Measurements from ENCODE around the gene RCAN1.

Gene RCAN1

DNA sequence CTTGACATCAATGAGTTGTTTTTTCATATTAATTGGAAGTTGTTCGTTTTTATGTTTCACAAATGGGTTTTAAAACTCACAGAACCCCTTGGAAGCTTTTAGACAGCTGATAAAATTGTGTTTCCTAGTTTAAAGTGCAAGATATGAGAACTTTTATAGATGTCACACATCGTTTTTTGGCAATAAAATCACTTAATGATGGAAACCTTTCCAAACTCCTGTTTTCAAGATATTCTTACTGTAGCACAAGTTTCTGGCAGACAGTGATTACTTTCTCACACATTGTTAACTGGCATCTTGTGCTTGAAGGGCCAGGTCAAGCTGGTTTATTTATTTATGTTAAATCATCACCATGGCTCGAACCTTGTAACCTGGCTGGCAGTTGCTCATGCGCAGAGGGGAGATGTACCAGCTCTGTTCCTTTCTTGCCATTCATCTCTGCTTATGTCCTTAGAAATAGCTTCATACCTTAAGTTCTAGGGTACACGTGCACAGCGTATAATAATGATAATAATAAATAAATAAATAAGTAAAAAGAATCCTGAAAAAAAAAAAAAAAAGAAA is 10.2 kb upstream of the RCAN1 start:
- H3K27me3 ChIP-seq (ENCODE audit: control insufficient read depth, low read length), result peaks cover 6% of the 10 kb centered on the region
- no peaks in the 10 kb centered on the region for H3K9me3 ChIP-seq (ENCODE audit: control insufficient read depth, insufficient read depth, low read length)
- H3K4me1 ChIP-seq (ENCODE audit: control insufficient read depth, low read length), result no peaks in the 10 kb centered on the region
- no peak overlapping the region for H3K27ac ChIP-seq (ENCODE audit: low read depth, low read length)
- H3K9me2 ChIP-seq (replicated peaks; ENCODE audit: control insufficient read depth, low read length), result no peaks in the 10 kb centered on the region
- no peak overlapping the region for H3K4me2 ChIP-seq (ENCODE audit: low read length)
- no peak overlapping the region for H3K4me3 ChIP-seq (ENCODE audit: low read length)
- no peak for TF ChIP-seq EZH2phosphoT487 (IDR thresholded peaks at IDR 0.05; ENCODE audit: borderline replicate concordance, low read length)
- TF ChIP-seq, protein P1, sequence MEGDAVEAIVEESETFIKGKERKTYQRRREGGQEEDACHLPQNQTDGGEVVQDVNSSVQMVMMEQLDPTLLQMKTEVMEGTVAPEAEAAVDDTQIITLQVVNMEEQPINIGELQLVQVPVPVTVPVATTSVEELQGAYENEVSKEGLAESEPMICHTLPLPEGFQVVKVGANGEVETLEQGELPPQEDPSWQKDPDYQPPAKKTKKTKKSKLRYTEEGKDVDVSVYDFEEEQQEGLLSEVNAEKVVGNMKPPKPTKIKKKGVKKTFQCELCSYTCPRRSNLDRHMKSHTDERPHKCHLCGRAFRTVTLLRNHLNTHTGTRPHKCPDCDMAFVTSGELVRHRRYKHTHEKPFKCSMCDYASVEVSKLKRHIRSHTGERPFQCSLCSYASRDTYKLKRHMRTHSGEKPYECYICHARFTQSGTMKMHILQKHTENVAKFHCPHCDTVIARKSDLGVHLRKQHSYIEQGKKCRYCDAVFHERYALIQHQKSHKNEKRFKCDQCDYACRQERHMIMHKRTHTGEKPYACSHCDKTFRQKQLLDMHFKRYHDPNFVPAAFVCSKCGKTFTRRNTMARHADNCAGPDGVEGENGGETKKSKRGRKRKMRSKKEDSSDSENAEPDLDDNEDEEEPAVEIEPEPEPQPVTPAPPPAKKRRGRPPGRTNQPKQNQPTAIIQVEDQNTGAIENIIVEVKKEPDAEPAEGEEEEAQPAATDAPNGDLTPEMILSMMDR (IDR thresholded peaks at IDR 0.05; ENCODE audit: low read depth, low read length, poor library complexity, severe bottlenecking), result no peak
- H4K20me1 ChIP-seq (ENCODE audit: control insufficient read depth, insufficient read depth, low read depth, low read length), result no peaks in the 10 kb centered on the region
- H3K36me3 ChIP-seq (ENCODE audit: control insufficient read depth, low read length), result no peaks in the 10 kb centered on the region
- no peaks in the 10 kb centered on the region for H3K79me2 ChIP-seq (ENCODE audit: control insufficient read depth, low read length)
- H3F3A ChIP-seq (ENCODE audit: control insufficient read depth, insufficient read depth), result no peaks in the 10 kb centered on the region

DNA sequence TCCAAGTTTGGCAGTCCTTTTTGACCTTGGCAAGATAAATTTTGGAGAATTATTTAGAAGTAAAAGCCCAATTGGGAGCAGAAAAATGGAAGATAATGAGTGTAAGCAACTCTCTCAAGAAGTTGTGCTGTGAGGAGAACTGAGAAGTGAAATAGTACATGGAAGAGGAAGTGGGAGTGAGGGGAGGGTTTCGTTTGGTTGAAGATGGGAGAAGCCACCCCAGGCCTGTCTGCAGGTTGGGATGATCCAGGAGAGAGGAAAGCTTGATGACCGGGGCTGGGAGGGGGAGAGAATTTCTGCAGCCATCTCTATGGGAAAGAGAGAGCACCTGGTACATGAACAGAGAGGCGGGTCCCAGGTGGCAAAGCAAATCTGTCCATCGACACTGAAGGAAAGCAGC is 8.6 kb upstream of the RCAN1 start:
- Histone ChIP-seq H3K27ac (ENCODE audit: low read depth, low read length) (no peak overlapping the region), H3K36me3 (ENCODE audit: control insufficient read depth, low read length) (no peaks in the 10 kb centered on the region), H3K4me2 (ENCODE audit: low read length) (no peak overlapping the region), H3K4me1 (ENCODE audit: control insufficient read depth, low read length) (no peaks in the 10 kb centered on the region), H3K9me2 (replicated peaks; ENCODE audit: control insufficient read depth, low read length) (no peaks in the 10 kb centered on the region), H3K79me2 (ENCODE audit: control insufficient read depth, low read length) (no peaks in the 10 kb centered on the region), H3K4me3 (ENCODE audit: low read length) (no peak overlapping the region), H3F3A (ENCODE audit: control insufficient read depth, insufficient read depth) (no peaks in the 10 kb centered on the region), H3K9me3 (ENCODE audit: control insufficient read depth, insufficient read depth, low read length) (no peaks in the 10 kb centered on the region), H3K27me3 (ENCODE audit: control insufficient read depth, low read length) (peaks cover 6% of the 10 kb centered on the region), H4K20me1 (ENCODE audit: control insufficient read depth, insufficient read depth, low read depth, low read length) (no peaks in the 10 kb centered on the region)
- TF ChIP-seq, protein P1 (IDR thresholded peaks at IDR 0.05; ENCODE audit: low read depth, low read length, poor library complexity, severe bottlenecking), result no peak

DNA sequence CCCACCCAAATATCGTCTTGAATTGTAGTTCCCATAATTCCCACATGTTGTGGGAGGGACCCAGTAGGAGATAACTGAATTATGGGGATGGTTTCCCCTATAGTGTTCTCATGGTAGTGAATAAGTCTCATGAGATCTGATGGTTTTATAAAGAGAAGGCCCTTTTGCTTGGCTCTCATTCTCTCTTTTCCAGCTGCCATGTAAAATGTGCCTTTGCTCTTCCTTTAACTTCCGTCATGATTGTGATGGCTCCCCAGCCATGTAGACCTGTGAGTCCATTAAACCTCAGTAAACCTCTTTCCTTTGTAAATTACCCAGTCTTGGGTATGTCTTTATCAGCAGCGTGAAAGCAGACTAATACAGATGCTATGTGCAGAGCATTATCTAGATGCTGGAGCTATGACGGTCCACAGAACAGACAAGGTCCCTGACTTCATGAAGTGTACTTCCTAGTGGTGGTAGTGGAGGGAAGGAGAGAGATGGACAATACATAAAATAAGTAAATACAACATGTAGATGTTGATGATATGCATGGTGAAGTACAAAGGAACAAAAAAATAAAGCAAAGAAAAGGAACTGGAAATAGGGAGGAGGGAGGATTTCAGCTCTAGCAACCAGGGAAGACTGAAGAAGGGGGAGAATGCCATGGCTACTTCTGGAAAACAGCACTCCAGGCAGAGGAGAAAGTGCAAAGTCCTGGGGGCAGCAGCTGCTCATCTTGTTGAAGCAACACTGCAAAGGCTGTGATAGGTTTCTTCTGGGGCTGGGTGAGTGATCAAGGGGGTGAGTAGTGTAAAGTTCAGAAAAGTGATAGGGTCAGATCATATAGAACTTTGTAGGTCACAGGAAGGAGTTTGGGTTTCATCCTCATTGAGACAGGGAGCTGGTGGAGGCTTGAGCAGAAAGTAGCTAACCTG is 6.8 kb upstream of the RCAN1 start:
- H3K79me2 ChIP-seq (ENCODE audit: control insufficient read depth, low read length), result no peaks in the 10 kb centered on the region
- H3K27ac ChIP-seq (ENCODE audit: low read depth, low read length), result no peak overlapping the region
- H3K4me2 ChIP-seq (ENCODE audit: low read length), result no peak overlapping the region
- H3K4me1 ChIP-seq (ENCODE audit: control insufficient read depth, low read length), result no peaks in the 10 kb centered on the region
- TF ChIP-seq EZH2phosphoT487 (IDR thresholded peaks at IDR 0.05; ENCODE audit: borderline replicate concordance, low read length), result no peak
- TF ChIP-seq, protein P1 (IDR thresholded peaks at IDR 0.05; ENCODE audit: low read depth, low read length, poor library complexity, severe bottlenecking), result no peak
- no peaks in the 10 kb centered on the region for H3K36me3 ChIP-seq (ENCODE audit: control insufficient read depth, low read length)
- H3K27me3 ChIP-seq (ENCODE audit: control insufficient read depth, low read length), result peaks cover 4% of the 10 kb centered on the region
- H3K9me3 ChIP-seq (ENCODE audit: control insufficient read depth, insufficient read depth, low read length), result no peaks in the 10 kb centered on the region
- no peaks in the 10 kb centered on the region for H4K20me1 ChIP-seq (ENCODE audit: control insufficient read depth, insufficient read depth, low read depth, low read length)
- H3K4me3 ChIP-seq (ENCODE audit: low read length), result no peak overlapping the region
- H3F3A ChIP-seq (ENCODE audit: control insufficient read depth, insufficient read depth), result no peaks in the 10 kb centered on the region
- no peaks in the 10 kb centered on the region for H3K9me2 ChIP-seq (replicated peaks; ENCODE audit: control insufficient read depth, low read length)
